ENCODE measurements around the gene ARHGAP23.

ARHGAP23 gene

DNA sequence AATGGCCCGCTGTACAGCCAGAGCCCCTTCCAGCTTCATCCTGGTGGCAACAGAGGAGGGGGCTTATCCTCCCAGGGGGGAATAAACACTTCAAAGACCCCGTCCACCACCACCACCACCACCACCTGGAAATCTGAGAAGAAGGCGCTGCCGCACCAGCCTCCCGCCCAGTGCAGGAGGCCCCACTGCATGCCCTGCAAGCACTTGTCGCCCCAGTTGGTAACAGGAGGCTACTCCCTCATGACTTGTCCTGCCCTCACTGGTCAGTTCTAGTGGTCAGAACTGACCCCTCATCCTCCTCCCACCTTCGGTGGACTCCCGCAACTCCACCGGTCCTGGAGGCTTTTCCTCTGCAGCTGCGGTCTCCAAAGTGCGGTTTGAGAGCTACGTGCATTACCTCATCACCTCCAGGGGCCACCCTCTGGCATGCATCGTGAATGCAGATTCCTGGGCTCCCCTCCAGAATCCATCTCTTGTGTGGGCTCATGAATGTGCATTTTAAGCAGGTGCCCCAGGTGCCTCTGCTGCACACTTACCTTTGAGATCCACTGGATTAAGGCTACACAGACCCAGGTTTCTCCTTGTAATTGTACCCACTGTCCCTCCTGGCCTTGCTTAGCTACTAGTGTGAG, 105.7 kb downstream of the ARHGAP23 start:
- DNase-seq, result no peak

DNA sequence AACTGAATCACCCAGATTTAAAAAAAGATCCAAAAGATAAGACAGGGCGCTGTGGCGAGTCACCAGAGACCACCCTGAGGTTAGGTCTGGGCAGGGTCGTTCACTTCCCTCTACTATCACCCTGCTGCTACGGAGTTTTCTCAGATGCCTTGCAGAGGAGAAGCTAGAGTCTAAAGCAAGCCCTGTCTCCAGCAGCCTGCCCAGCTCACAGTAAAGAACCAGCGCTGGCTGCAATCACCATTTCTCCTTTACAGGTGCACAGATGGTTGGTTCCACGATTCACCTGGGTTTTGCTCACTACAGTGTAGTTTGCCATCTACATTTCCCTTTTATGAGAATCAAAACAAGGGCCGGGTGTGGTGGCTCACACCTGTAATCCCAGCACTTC, 106.2 kb downstream of the ARHGAP23 start:
- no peak for DNase-seq

DNA sequence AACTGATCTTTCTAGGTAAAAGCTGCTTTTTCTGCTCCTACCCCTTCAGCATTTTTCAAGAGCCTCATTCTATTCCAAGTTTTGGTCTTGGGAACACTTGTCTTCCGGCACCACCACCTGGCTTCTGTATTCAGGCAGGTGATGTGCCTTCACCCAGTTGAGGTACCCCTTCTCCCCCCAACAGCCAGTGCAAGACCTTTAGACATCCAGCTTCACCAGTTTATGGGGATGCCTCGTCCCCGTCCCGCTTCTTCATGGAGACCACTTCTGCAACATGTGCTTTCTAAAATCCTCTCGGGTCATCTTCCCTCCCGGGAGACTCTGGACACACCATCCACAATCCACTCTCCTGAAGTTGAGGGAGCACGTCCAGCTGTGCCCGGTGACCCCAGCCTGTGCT, 107.6 kb downstream of the ARHGAP23 start:
- DNase-seq, result no peak

DNA sequence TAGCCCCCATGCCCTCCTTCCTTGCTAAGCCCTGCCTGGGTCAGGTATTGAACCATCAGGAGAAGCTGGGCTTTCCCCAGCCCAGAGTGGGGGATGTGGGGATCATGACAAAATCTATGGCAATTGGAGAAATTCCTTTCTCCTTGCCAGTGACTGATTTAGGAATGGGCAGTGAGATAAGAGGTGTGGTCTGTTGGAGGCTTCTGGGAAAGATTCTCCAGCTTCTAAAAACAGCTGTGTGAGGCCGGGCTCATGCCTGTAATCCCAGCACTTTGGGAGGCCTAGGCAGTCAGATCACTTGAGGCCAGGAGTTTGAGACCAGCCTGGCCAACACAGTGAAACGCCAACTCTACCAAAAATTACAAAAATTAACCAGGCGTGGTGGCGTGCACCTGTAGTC, 108.4 kb downstream of the ARHGAP23 start:
- DNase-seq, result no peak

DNA sequence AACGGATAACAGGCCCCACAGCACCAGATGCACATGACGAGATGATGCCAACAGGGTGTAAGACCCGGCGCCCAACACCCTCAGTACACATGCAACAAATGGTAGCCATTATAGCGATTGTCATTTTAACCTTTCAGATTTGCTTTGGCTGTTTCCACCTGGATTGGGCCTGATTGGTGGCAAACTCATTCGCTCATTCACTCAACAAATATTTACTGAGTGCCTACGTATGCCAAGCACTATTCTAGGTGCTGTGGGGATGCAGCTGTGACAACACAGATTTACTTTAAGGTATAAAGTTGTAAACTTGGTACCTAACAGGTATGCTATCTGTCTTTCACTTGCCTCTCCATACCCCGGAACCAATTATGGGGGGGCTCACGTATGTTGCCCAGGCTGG, 110.6 kb downstream of the ARHGAP23 start:
- peak; percentile 70 for DNase-seq

DNA sequence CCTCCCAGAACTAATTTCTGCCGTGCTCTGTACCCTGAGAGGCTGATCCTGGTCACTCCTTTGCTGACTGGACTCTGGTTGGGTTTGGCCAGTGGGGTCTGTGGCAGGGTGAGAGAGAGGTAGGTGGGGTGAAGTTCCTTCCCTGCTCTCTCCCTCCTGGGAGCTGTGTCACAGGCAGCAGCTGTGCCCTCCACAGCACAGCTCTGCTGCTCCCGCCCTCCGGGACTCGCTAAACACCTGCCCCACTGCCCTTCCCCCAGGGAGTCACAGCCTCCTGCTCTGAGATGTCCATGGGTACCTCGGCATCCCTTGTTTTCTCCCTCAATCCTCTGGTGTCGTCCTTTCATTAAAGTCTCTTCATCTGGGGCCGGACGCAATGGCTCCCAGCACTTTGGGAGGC, 111.1 kb downstream of the ARHGAP23 start:
- no peak for DNase-seq

DNA sequence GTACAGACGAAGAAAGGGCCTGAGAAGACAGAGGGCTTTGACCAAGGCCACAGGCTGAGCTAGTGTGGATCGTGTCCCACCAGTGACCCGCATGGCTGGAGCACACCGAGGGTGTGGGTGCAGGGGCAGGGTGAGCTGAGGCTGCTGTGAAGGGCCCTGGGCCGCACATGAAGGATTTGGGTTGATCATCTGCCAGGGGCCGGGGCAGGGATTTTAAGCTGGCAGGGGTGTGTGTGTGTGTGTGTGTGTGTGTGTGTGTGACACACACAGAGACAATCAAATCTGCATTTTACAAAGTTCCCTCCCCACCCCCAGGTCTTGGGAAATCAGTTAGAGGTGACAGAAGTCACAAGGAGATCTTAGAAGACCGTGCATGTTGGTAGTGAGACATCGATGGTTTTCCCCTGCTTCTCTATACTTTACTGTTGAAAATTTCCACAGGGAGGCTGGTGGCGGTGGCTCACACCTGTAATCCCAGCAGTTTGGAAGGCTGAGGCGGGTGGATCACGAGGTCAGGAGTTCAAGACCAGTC, 112.3 kb downstream of the ARHGAP23 start:
- no peak for DNase-seq

DNA sequence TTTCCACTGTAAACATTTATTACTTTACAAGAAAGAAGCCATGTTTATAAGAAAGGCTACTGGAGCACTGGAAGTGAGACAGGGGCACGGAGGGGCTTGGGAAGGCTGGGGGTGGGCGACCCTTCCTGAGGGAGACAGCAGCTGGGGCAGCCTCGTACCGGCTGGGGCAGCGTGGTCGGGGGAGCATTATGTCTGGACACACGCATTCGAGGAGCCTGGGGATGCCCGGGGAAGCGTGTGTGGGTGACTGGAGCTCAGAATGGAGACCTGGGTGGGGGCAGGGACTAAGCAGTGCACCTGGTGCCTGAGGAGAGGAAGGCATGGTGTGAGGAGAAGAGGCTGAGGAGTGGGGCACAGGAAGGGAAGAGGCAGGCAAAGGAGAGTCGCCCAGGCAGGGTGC, 113.0 kb downstream of the ARHGAP23 start:
- no peak for DNase-seq

DNA sequence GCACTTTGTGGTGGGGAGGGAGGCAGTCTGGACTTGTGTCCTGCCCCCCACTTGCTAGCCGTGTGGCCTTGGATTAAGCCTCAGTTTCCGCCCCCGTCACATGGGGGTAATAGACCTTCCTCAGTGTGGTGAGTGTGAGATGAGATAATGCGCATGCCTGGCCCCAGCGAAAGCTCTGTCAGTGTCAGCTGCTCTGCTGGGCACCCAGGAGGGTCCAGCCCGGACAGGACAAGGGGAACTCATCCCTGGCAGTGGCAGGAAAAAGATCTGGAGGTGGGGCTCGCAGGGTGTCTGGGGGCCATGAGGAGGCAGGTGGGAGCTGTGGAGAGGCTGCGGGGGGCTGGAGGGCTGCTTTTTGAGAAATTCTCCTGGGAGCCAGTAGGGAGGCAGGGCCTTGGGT, 114.0 kb downstream of the ARHGAP23 start:
- no peak for DNase-seq

DNA sequence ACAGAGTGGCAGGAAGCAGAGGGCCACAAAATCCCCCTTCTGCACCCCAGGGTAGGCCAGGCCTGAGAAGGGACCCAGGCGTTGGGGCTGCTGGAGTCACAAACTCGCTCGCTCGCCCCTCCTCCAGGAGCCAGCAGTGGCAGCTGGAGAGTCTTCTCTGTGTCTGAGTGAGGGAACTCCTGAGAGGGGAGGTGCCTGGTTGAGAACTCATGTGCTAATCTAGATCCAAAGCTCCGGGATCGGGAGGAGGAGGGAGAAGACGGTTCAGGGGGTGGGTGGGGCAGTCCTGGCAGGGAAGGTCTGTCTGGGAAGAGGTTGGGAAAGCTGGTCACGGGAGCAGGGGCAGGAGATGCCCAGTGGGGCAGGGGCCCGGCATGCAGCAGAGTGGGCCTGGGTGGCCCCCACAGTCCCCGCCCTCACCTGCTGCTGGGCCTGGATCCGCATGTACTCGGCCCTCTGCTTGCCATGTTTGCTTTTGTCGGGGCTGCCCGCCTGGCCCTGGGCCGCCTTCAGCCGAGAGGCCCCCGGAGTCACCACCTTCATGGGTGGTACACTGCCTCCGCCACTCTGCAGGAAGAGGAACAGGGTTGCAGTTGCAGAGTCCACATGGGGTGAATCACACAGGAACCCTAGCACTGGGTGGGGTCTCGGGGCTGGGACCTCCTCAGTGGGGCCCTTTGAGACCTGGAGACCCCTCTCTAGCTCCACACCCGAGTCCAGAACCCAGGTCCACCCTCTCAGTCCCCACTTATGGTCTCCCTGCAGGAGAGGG, 115.3 kb downstream of the ARHGAP23 start:
- DNase-seq, result no peak

DNA sequence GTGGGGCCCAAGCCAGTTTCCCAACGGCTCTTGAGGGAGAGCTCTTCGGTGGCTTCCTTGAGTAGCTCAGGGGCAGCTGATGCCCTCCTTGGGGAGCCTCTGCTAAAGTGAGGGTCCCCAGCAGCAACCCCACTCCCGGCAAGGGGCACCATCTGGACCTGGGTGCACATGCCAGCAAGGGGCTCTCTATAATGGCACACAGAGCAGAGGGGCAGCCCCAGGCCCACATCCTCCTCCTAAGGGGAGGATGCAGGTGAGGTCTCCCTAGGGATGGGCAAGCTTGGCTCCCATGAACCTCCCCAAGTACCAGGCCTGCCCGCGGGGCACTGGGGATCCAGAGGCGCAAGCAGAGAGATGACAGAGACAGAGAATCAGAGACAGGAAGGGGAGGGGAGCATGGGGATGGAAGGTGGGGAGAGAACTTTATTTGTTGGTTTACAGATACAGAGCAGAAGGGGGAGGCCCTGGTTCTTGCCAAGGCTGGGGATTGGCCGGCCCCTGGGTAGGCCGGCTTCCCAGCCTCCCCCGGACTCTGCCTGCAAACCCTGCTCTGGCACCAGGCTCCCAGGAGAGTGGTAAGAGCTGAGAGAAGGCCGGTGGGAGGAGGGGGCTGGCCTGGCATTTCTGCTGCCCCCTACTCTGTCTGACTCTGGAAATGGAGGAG, 116.0 kb downstream of the ARHGAP23 start:
- no peak for DNase-seq

DNA sequence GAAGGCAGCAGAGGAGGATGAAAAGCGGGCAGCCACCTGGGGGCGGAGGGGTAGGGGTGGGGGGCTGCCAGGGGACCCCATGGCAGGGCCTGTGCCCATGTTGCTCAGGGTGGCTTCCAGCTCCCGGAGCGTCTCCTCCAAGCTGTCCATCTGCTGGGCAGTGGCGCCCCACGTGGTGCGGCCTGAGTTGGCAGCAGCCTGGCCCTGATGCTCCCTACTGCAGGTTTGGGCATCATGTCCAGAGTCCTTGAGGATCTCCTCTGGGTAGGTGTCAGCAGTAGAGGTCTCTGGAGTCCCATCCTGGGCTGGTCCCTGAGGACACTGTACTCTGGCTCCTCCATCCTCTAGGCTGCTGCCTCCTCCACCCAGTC, 116.6 kb downstream of the ARHGAP23 start:
- no peak for DNase-seq

DNA sequence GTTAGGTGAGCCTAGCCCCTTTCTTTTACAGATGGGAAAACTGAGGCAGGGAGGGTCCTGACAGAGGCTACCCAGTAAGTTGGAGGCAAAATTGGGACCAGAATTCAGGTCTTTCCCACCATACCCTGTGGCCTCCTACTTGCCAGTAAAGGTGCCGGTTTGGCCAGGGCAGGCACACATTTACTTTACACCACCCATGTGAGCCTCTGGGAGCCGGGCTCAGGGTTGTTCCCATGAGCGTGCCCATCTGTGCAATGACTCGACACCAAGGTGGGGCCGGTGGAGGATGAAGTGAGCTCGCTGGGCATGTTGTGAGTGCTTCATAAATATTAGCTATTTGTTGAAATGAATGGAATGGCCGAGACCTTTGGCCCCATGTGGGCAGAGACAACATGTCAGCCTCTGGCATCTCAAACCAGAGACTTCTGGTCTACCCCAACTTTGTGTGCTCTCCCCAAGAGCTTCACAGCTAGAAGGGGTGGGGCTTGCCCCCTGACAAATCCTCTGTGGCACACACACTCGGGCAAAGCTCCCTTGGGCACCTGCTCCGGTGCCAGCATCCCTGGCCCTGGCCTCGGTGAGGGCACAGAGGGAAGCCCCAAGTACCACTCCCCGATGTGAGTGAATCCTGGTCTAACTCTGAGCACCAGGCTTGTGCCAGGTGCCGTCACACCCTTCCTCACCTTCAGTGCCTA, 117.4 kb downstream of the ARHGAP23 start:
- no peak for DNase-seq

DNA sequence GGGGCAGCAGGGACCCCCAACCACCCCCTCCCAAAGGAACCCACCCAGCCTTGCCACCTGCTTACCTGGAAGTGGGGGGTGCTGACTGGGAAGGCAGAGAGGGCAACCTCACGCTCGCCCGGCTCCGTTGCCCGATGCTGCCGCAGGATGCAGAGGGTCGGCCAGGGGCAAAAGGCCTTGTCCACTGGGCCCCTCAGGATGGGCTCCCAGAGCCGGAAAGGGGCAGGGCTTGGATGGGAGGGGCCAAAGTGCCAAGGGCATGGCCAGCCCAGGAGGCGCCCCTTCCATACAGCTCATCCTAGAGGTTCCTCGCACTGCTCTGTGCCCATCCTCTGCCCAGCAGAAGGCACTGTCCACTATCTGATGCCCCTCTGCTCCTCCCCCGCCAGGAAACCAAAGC, 118.1 kb downstream of the ARHGAP23 start:
- DNase-seq, result no peak

DNA sequence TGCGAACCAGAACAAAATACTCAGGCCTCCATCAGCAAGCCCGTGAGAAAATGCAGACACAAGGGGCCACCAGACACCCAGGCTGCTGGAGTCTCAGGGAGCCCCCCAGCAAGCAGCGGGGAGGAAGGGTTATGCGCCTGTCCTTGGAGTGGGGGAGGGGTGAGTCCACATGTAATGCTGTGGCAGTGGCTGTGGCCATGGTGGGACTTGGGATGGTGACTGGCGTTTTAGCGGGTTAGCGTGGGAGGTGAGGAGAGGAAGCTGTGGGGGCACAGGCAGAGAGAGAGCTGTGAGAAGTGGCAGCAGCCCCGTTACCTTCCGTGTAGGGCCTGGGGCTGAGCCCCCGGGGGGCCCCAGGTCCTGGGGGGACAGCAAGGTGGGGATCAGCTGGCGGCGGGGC, 119.2 kb downstream of the ARHGAP23 start:
- DNase-seq, result no peak

DNA sequence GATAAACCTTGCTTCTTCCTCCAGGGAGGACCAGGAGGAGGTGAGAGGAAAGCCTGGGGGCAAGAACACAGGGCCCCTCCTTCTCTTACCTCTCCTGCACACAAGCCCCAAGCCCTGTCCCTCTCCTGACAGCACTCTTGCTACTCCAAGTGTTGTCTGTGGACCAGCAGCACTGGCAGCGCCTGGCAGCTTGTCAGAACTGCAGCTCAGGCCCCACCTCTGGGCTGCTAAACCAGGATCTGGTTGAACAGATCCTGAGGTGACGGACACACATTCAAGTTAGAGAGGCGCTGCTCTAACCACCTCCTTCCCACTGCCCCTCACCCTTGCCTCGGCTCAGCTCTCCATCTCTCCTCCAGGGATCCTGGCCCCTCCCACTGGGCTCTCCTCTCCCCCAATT, 121.0 kb downstream of the ARHGAP23 start:
- DNase-seq, result no peak

DNA sequence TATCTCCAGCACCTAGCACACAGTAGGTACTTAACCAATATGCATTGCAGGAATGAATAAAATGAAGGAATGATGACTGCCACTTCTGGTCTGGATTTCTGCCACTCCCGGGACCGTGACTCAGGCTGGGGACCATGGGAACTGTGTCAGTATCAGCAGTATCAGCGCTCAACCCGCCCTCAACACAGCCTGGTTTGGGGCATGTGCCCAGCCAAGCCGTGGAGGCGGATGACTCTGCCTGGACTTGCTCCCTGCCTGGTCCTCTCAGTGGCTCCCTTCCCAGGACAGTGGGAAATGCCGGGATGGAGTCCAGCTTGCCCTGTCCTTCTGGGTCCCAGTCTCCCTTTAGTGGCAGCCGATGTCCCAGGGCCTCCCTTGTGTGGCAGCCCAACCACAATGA, 122.4 kb downstream of the ARHGAP23 start:
- DNase-seq, result no peak

DNA sequence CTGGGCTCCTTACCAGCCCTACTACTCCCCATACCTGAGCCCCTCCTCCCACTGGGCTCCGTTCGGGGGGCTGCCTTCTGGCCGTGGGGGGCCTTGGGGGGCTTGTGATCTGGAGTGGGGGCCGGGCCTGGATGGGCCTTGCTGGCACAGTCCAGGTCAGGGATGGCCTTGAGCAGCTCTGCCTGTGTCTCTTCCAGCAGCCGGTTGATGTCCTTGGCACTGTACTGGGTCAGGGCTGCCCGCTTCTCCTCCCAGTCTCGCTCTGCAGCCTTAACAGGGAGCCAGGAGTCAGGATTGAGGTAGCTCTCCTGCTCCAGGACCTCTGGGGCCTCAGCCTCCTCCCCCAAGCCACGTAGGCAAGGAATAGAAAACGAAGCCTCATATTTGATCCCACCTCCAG, 122.9 kb downstream of the ARHGAP23 start:
- no peak for DNase-seq

DNA sequence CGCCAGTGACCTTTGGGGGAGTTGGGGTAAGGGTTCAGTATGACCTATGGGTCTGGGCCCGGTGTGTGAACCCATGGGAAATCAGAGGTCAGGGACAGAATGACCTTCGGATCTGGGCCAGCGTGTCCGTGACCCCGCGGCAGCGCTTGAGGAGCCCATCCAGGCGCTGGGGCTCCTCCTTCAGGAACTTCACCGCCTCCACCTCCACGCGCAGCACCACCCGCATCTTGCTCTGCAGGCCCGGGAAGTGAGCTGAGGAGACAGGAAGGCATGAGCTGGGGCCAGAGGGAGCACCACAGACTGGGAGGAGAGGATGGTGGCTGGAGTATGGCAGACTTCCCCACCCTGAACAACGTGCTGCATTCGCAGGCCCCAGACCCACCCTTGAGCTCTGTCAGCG, 124.1 kb downstream of the ARHGAP23 start:
- DNase-seq, result no peak

DNA sequence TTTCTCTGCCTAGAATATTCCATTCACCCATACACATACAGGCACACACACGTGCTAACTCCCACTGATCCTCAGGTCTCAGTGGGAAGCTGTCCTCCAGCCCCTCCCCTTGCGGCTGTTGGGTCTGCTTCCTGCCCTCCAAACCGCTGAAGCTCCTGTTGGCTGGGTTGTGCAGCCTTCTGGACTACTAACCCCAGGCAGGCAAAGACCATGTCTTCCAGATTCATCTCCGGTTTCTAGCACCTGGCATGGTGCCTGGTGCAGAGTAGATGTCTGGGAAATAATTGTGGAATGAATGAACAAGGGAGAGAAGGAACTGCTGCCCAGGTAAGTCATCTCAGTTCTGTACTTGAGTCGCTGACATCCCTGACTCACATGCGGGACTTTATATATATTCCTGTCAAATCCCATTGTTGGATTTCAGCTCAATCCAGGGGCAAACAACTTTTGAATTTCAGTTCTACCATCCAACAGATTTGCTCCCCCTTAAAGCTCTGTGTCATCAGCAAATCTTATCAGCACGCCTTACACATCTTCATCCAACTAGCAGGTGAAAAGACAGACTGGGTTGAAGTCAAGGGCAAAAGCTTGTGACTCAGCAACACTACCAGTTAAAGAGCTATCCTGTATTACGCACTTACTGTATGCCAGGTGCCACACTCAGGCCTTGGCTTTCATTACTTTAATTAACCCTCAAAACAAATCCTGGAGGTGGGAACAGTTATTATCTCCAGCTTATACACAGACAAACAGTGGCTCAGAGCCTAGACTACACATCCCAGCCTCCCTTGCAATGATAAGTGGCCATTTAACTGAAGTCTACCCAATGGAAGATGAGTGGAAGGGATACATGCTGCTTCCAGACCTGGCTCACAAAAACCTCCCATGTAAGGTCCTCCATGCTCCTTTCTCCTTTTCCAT, 126.4 kb downstream of the ARHGAP23 start:
- peak; percentile 70 for DNase-seq

DNA sequence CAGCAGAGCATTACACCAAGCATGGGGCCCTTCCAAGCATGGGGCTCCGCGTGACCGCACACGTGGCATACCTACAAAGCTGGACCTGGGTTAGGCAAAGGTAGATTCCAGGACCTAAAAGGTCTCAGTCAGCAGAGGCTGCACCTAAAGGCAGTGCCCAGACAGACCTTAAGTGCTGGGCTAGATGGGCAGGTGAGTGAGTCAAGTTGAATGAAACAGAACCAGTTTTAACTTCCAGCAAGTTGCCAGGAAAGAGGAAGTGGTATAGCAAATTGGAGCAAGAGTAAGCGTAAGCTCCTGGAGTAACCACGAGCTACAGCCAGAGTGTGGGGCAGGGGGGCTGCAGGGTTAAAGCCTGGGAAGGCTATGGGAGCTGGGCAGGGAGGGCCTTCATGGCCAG, 128.0 kb downstream of the ARHGAP23 start:
- DNase-seq, result no peak

DNA sequence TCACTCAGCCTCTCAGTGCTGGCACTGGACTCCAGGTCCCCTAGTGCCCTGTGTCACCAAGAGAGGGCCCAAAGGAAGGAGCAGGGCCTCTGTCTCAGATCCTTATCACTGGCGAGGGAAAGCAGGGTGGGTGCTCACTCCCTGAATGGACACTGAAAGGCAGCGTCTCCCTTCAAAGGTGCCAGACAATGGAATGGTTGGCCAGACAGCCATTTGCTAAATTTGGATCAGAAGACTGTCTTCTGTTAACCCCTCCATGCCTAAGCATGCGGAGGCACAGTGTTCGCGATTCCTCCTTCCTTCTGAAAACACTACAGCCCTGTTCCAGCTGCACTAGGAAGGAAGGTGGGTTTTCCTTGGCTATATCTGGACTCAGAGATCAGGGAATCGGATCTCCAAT, 129.1 kb downstream of the ARHGAP23 start:
- DNase-seq, result no peak

Measured in NCI-H2029 treated with DMSO at 0.1 percent for 48 hours (cell line).